Right hindlimb (tissue), 1 donor: ENCODE measurements around the gene ZNF224.
A peak's percentile ranks its signal among the peaks of the same experiment; 100 is the strongest.
"Not testable (repeated sequence)": the region's sequence is repeated elsewhere in the genome, so short reads cannot be mapped to it uniquely, and the experiment has no call there.

Experiments used
- DNase-seq: peaks from one replicate; pipeline ENCODE4 v3.0.0-alpha.2; 2018

Gene ZNF224

GRCh38 chr19:44093931-44094765 lies at the start of gene ZNF224:
ZNF224 (plus strand) TSS chr19:44094361; CDS start chr19:44097874, 3,513 bp downstream.
- DNase-seq, result peak; percentile 96

GRCh38 chr19:44050740-44051649 lies 43.2 kb upstream of the ZNF224 start:
- no peak for DNase-seq

GRCh38 chr19:44051650-44052402 lies 42.3 kb upstream of the ZNF224 start, which contains the start of gene ZNF223:
ZNF223 (plus strand) TSS chr19:44052036; CDS start chr19:44055177, 3,141 bp downstream.
- DNase-seq, result peak; percentile 98

GRCh38 chr19:44055870-44056269 lies 38.3 kb upstream of the ZNF224 start:
- DNase-seq, result no peak

- no peak for DNase-seq
These were observed 34.9 kb upstream of the ZNF224 start for GRCh38 chr19:44059229-44059628.

- no peak for DNase-seq
These were observed 33.1 kb upstream of the ZNF224 start for GRCh38 chr19:44061038-44061437.

GRCh38 chr19:44066305-44066704 lies 27.9 kb upstream of the ZNF224 start:
- no peak for DNase-seq

- DNase-seq, result no peak
These were observed 24.7 kb upstream of the ZNF224 start for GRCh38 chr19:44069415-44069814.

GRCh38 chr19:44071824-44072542 lies 22.2 kb upstream of the ZNF224 start, which contains the start of gene ZNF284:
ZNF284 (plus strand) TSS chr19:44072159; CDS start chr19:44076390, 4,231 bp downstream.
- DNase-seq, result peak; percentile 94

GRCh38 chr19:44072543-44073401 lies 21.4 kb upstream of the ZNF224 start:
- DNase-seq, result no peak

- no peak for DNase-seq
These were observed 17.8 kb upstream of the ZNF224 start for GRCh38 chr19:44076325-44076724.

GRCh38 chr19:44092108-44092507 lies 2.1 kb upstream of the ZNF224 start:
- no peak for DNase-seq

GRCh38 chr19:44107751-44108150 lies 13.6 kb downstream of the ZNF224 start:
- no peak for DNase-seq

- DNase-seq, result no peak
These were observed 15.3 kb downstream of the ZNF224 start for GRCh38 chr19:44109458-44109857.

- peak; percentile 35 for DNase-seq
These were observed 17.8 kb downstream of the ZNF224 start for GRCh38 chr19:44111910-44112463.

- DNase-seq, result no peak
These were observed 18.6 kb downstream of the ZNF224 start for GRCh38 chr19:44112802-44113137.

GRCh38 chr19:44113138-44113783 lies 19.1 kb downstream of the ZNF224 start, which contains the start of gene ZNF225:
ZNF225 (plus strand) TSS chr19:44113399; CDS start chr19:44115828, 2,429 bp downstream.
- DNase-seq, result peak; percentile 99

GRCh38 chr19:44113784-44114390 lies 19.7 kb downstream of the ZNF224 start:
- DNase-seq, result peak; percentile 41

- not testable (repeated sequence) for DNase-seq
These were observed 27.0 kb downstream of the ZNF224 start for GRCh38 chr19:44121162-44121561.

GRCh38 chr19:44131955-44132354 lies 37.8 kb downstream of the ZNF224 start:
- no peak for DNase-seq
